HCT116 (cell line): ENCODE results near the gene CTTNBP2NL. TPM values are rescaled to one million over a fixed set of nuclear protein-coding genes. Genes with fewer than 3 reads are reported as not detected.
"Not testable (repeated sequence)": the region's sequence is repeated elsewhere in the genome, so short reads cannot be mapped to it uniquely, and the experiment has no call there.

Source experiments
- ATAC-seq: fragments of 200-7000 bp; cut with Tn5 transposase; 2 replicates; pipeline ENCODE4 v1.9.1; 2020; ENCODE audit warnings: mild to moderate bottlenecking, moderate library complexity
- BruUV-seq: library from RNA; stranded (reverse); fragments of 400-500 nt; replicated peaks from 2 replicates; lab custom pipeline; 2021; lab: Mats Ljungman, UMichigan
- CTCF ChIA-PET: fragments of 300-600 bp; sonication (Branson Sonifier 250); formaldehyde crosslinking; loops from one replicate; lab custom pipeline; 2021; ENCODE audit warnings: antibody characterized with exemption; lab: Charles Lee
- POLR2A ChIA-PET: fragments of 300-600, 350-600 bp; sonication (Branson Sonifier 250); formaldehyde crosslinking; loops from one replicate; lab custom pipeline; 2021; ENCODE audit warnings: antibody characterized with exemption; lab: Charles Lee
- RAD21 ChIA-PET, 2 experiments: fragments of 300-600 bp; sonication (Branson Sonifier 250); formaldehyde crosslinking; loops; one replicate each; lab custom pipeline; 2023; ENCODE audit warnings: low total read pairs in 2 of 2; ENCODE audit not compliant: uncharacterized antibody in 2 of 2, unreplicated experiment in 2 of 2, low non-redundant PET in 1 of 2; lab: Charles Lee
- DNase-seq: peaks from one replicate; pipeline ENCODE4 v3.0.0-alpha.2; 2010; ENCODE audit warnings: low read depth, low spot score
- H2AFZ ChIP-seq: fragments of 200-600 bp; shearing (Covaris generic), sonication (generic); 2 replicates; pipeline ENCODE4 v1.6.1; 2017; ENCODE audit warnings: low read depth, mixed run types, mixed read lengths, antibody characterized with exemption, low read length; ENCODE audit not compliant: poor library complexity, severe bottlenecking
- H3K27ac ChIP-seq: 2 replicates; pipeline ENCODE4 v1.5.1; 2012; ENCODE audit warnings: low read depth, low read length
- H3K27me3 ChIP-seq: fragments of 200-600 bp; sonication (generic); 2 replicates; pipeline ENCODE4 v1.6.1; 2016; ENCODE audit warnings: mixed run types, low read length, mixed read lengths; ENCODE audit not compliant: insufficient read depth
- H3K36me3 ChIP-seq, 2 experiments: fragments of 200-500 bp in 1 of 2; fragments of 200-600 bp in 1 of 2; sonication (Bioruptor generic) in 1 of 2; sonication (generic) in 1 of 2; 2 replicates each; pipeline versions ENCODE4 v1.5.1 to v1.6.1; 2014 to 2016; ENCODE audit warnings: low read length in 2 of 2, inconsistent platforms in 1 of 2, mixed read lengths in 1 of 2, mixed run types in 1 of 2; ENCODE audit not compliant: insufficient read depth in 2 of 2, control insufficient read depth in 1 of 2
- H3K4me1 ChIP-seq, 2 experiments: fragments of 200-600 bp in 1 of 2; sonication (generic) in 1 of 2; 2 replicates each; pipeline versions ENCODE4 v1.5.1 to v1.6.1; 2012 to 2017; ENCODE audit warnings: low read length in 2 of 2, inconsistent platforms in 1 of 2, mild to moderate bottlenecking in 1 of 2, mixed read lengths in 1 of 2, mixed run types in 1 of 2, moderate library complexity in 1 of 2; ENCODE audit not compliant: insufficient read depth in 2 of 2, control insufficient read depth in 1 of 2
- H3K4me2 ChIP-seq: fragments of 200-600 bp; sonication (generic); 2 replicates; pipeline ENCODE4 v1.6.1; 2017; ENCODE audit warnings: mixed run types, low read length, mixed read lengths
- H3K4me3 ChIP-seq, 2 experiments: fragments of 200-600 bp in 1 of 2; sonication (generic) in 1 of 2; replicated peaks in 1 of 2; 2 replicates each; pipeline ENCODE4 v1.5.1; 2011 to 2016; ENCODE audit warnings: low read length in 2 of 2, control low read depth in 1 of 2, low read depth in 1 of 2, mild to moderate bottlenecking in 1 of 2, mixed read lengths in 1 of 2, mixed run types in 1 of 2
- H3K79me2 ChIP-seq: fragments of 200-600 bp; sonication (generic); 2 replicates; pipeline ENCODE4 v1.6.1; 2017; ENCODE audit warnings: mild to moderate bottlenecking, mixed run types, low read length, moderate library complexity, mixed read lengths; ENCODE audit not compliant: insufficient read depth
- H3K9ac ChIP-seq: fragments of 200-600 bp; sonication (generic); 2 replicates; pipeline ENCODE4 v1.6.1; 2016; ENCODE audit warnings: low read length, mixed read lengths
- H3K9me2 ChIP-seq: fragments of 200-600 bp; sonication (generic), shearing (Covaris generic); 2 replicates; pipeline ENCODE4 v1.6.1; 2017; ENCODE audit warnings: mixed run types, mild to moderate bottlenecking, moderate library complexity; ENCODE audit not compliant: insufficient read depth
- H3K9me3 ChIP-seq, 2 experiments: fragments of 200-500 bp in 1 of 2; fragments of 200-600 bp in 1 of 2; sonication (Bioruptor generic) in 1 of 2; sonication (generic) in 1 of 2; 2 replicates each; pipeline ENCODE4 v1.6.1; 2014 to 2017; ENCODE audit warnings: low read length in 2 of 2, mixed read lengths in 2 of 2, inconsistent platforms in 1 of 2, low read depth in 1 of 2, mild to moderate bottlenecking in 1 of 2, mixed run types in 1 of 2, moderate library complexity in 1 of 2; ENCODE audit not compliant: control insufficient read depth in 1 of 2, insufficient read depth in 1 of 2
- H4K20me1 ChIP-seq: fragments of 200-600 bp; sonication (generic), shearing (Covaris generic); 2 replicates; pipeline ENCODE4 v1.6.1; 2017; ENCODE audit warnings: mixed run types, mild to moderate bottlenecking, moderate library complexity; ENCODE audit not compliant: insufficient read depth
- ATF3 ChIP-seq: IDR thresholded peaks from 2 replicates; pipeline ENCODE4 v1.6.1; 2012
- REST ChIP-seq: IDR thresholded peaks from 2 replicates; pipeline ENCODE4 v1.6.1; 2012; ENCODE audit warnings: low read depth
- YY1 ChIP-seq: IDR thresholded peaks from 2 replicates; pipeline ENCODE4 v1.6.1; 2011; ENCODE audit warnings: low read length, low read depth, moderate library complexity, mild to moderate bottlenecking; ENCODE audit not compliant: insufficient replicate concordance; ENCODE audit errors: extremely low read depth
- ZFX ChIP-seq: fragments of 450-650 bp; IDR thresholded peaks from 2 replicates; pipeline ENCODE4 v1.6.1; 2017
- intact Hi-C: fragments of 100-400 bp; cut with micrococcal nuclease; formaldehyde crosslinking; loops from 2 replicates; pipeline ENCODE4 v1.10.0; 2022
- total RNA-seq: library from RNA; stranded (reverse); gene quantifications from one replicate; pipeline ENCODE4 v1.2.1, GENCODE V29; 2021; ENCODE audit not compliant: unreplicated experiment
- TF ChIP-seq, protein P1 (sequence below): IDR thresholded peaks from 2 replicates; pipeline ENCODE4 v1.6.1; 2011; ENCODE audit warnings: mild to moderate bottlenecking, low read length, moderate library complexity; ENCODE audit not compliant: insufficient replicate concordance; ENCODE audit errors: extremely low read depth

The CTTNBP2NL gene
- total RNA-seq, 1 experiment from 2014 or later: 18.0 TPM

DNA sequence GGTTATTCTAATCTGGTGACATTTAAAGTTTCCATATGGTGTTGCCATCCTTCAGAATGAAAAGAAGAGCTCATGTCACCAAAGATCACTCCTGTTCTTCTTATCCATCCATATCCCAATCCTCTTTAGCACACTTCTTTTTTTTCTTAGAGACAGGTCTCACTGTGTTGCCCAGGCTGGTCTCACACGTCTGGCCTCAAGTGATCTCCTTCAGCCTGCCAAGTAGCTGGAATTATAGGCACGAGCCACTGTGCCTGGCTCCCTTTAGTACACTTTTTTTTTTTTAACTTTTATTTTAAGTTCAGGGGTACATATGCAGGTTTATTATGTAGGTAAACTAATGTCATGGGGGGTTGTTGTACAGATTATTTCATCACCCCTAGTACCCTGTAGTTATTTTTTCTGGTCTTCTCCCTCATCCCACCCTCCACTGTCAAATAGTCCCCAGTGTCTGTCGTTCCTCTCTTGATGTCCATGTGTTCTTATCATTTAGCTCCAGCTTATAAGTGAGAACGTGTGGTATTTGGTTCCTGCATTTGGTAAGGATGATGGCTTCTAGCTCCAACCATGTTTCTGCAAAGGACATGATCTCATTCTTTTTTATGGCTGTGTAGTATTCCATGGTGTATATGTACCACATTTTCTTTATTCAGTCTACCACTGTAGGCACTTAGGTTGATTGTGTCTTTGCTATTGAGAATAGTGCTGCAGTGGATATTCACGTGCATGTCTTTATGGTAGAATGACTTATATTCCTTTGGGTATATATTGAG, 40.6 kb downstream of the CTTNBP2NL start:
- POLR2A ChIA-PET: interaction anchor here (1.3 kb wide), 1 partner anchor 11 kb away, joined by 4 read pairs; no protein-coding TSS in a partner anchor
- TF ChIP-seq ZFX (no peak), REST (no peak), ATF3 (no peak), YY1 (no peak)
- TF ChIP-seq, protein P1, sequence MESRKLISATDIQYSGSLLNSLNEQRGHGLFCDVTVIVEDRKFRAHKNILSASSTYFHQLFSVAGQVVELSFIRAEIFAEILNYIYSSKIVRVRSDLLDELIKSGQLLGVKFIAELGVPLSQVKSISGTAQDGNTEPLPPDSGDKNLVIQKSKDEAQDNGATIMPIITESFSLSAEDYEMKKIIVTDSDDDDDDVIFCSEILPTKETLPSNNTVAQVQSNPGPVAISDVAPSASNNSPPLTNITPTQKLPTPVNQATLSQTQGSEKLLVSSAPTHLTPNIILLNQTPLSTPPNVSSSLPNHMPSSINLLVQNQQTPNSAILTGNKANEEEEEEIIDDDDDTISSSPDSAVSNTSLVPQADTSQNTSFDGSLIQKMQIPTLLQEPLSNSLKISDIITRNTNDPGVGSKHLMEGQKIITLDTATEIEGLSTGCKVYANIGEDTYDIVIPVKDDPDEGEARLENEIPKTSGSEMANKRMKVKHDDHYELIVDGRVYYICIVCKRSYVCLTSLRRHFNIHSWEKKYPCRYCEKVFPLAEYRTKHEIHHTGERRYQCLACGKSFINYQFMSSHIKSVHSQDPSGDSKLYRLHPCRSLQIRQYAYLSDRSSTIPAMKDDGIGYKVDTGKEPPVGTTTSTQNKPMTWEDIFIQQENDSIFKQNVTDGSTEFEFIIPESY: no peak
- Histone ChIP-seq H3K9me3 (no peaks in the 10 kb centered on the region), H3K79me2 (no peaks in the 10 kb centered on the region), H3K27me3 (no peaks in the 10 kb centered on the region), H3K4me3 (no peak overlapping the region), H2AFZ (no peak overlapping the region), H3K4me1 (no peaks in the 10 kb centered on the region), H3K9me2 (no peaks in the 10 kb centered on the region), H3K27ac (no peak overlapping the region), H3K4me2 (no peak overlapping the region), H3K36me3 (no peaks in the 10 kb centered on the region), H3K9ac (no peak overlapping the region), H4K20me1 (no peaks in the 10 kb centered on the region)
- intact Hi-C loops: no loop called here
- BruUV-seq: no TSS peak
- DNase-seq: no peak
- CTCF ChIA-PET: no interaction called here
- RAD21 ChIA-PET: no interaction called here
- ATAC-seq: no peak

- H3K9me2 ChIP-seq, intact Hi-C loops, BruUV-seq, H3K9me3 ChIP-seq, H3K27me3 ChIP-seq, H3K79me2 ChIP-seq, POLR2A ChIA-PET, H3K36me3 ChIP-seq, H3K9ac ChIP-seq, H3K4me1 ChIP-seq, DNase-seq, RAD21 ChIA-PET, H3K4me2 ChIP-seq, H2AFZ ChIP-seq, H3K4me3 ChIP-seq, ATAC-seq, H4K20me1 ChIP-seq, CTCF ChIA-PET, H3K27ac ChIP-seq: not testable (repeated sequence)
These were observed 42.1 kb downstream of the CTTNBP2NL start for GRCh38 chr1:112438156-112438555.
